GM19023 (cell line): Measurements from ENCODE around the gene ADRM1.
A peak's percentile ranks its signal among the peaks of the same experiment; 100 is the strongest.

Source experiments
- ATAC-seq: cut with Tn5 transposase; IDR thresholded peaks from one replicate; pipeline ENCODE4 v1.9.1; 2021; ENCODE audit warnings: mild to moderate bottlenecking, moderate library complexity; ENCODE audit not compliant: unreplicated experiment

The ADRM1 gene, protein sequence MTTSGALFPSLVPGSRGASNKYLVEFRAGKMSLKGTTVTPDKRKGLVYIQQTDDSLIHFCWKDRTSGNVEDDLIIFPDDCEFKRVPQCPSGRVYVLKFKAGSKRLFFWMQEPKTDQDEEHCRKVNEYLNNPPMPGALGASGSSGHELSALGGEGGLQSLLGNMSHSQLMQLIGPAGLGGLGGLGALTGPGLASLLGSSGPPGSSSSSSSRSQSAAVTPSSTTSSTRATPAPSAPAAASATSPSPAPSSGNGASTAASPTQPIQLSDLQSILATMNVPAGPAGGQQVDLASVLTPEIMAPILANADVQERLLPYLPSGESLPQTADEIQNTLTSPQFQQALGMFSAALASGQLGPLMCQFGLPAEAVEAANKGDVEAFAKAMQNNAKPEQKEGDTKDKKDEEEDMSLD

DNA sequence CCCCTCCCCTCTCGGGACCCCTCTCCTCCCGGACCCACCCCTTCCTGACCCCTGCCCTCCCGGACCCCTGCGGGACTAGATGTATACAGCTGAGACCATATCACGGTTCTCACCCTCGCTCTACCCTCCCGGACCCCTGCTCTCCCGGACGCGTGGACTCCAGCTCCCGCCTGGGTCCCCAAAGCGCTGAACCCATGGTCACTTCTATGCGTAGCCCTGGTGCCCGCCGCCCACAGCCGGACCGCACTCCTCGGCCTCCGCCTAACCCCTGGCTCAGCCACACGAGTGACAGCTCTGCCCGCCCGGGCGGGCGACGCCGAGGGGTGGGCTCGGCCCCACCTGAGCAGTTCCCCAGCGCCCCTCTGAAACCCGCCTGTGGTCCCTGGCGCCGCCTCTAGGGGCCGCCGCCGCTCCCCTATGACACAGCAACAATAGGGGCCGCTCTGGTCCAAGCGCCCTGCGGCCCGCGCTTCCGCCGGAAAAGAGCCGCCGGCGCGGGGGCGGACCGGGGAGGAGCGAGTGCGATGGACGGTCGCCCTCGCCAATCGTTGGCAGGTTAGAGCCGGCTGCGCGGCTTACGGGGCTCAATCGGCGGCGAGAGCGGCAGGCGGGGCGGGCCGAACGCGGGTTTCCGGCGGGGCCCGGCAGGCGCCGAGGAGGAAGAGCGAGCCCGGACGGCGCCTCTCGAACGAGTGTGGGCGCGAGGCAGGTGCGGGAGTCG lies at the start of gene ADRM1:
Gene ADRM1, plus strand, starts transcription at position 657 of the 721 bp plus-strand sequence. CDS start 572 bp downstream, outside the sequence.
- peak; percentile 84 for ATAC-seq

DNA sequence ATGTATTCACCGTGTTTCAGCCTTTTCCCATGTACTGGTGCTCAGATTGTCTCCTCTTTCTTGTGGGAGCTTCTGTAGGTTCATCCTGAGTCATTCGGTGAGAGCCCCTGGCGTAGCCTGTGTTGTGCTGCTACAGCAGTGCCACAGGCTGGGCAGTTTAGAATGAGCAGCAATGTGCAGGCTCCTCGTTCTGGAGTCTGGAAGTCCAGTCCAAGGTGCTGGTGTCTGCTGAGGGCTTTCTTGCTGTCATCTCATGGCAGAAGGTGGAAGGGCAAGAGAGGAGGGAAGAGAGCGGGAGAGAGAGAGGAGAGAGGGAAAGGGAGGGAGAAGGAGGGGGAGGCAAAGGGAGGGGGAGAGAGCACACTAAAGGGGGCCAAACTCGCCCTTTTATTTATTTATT lies 49.4 kb upstream of the ADRM1 start:
- no peak for ATAC-seq

DNA sequence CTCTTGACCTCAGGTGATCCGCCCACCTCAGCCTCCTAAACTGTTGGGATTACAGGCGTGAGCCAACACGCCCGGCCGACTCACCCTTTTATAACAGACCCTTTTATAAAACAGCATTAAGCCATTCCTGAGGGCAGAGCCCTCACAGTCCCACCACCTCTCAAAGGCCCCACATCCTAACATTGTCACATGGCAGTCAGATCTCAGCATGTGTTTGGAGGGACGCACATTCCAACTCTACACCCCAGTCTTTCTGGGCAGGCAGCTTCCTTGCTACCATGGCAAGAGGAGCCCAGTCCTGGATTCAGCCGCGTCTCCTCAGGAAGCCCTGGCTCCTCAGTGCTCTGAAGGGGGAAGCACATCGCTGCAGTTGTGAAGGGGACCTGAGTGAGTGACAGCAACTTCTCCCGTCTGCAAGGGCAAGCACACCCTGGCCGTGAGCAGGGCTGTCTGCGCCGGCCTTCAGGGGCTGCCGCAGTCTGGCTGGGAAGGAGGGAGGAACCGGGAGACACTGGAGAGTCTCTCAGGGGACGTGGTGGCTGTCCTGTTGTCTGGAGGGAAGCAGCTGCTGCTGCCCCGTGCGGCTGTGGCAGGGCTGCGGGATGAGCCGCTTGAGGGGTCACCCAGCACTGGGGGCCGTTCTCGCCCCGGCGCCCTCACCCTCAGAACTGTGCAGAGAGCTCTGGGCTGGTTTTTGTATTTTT lies 48.6 kb upstream of the ADRM1 start:
- no peak for ATAC-seq

GRCh38 chr20:62255976-62256375 lies 46.8 kb upstream of the ADRM1 start:
- ATAC-seq = no peak

DNA sequence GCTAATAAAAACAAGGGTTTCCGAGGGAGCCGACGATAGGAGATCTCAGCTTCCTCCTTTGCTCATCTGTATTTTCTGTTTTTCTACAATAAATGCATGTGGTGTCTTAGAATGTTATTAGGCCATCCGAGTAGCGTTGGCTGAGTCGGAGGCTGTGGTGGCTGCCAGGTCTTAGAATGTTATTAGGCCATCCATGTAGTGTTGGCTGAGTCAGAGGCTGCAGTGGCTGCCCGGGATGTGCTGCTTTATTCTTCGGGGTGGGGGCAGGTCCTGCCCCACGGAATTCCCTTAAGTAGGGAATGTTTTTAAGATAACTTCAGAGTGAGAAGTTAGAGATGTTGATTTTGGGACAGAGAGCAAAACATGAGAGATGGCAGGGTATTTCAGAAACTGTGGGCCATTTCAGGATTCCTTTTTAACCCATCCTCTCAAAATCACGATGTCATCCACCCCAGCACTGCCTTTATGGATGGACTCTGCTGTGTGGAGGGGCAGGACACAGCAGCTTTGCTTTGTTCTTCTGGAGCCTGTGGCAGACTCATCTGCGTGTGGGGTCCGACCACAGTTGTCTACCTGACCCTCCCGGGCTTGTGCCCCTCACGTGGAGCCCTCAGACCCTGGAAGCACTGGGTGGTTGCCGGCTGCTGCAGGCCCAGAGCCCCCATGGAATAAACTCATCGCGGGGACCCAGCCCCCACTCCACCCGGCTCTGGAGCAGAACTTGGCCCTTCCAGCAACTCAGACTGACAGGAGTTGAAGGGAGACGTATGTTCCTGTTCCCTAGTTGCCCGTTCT lies 44.1 kb upstream of the ADRM1 start:
- ATAC-seq = no peak

DNA sequence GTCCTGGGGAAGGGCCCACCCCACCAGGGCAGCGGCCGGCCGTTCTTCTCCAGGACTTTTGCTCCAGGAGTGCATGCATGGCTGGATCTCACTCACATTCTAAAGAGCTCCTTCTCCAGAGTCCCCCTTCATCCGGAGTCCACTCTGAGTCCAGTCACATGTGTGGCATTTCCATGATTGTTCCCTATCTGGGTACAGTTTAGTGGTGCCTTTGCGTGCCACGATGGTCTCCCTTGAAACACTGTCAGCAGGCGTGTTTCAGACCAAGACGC lies 43.6 kb upstream of the ADRM1 start:
- no peak for ATAC-seq

- ATAC-seq = no peak
Observed at GRCh38 chr20:62262064-62262463, 40.7 kb upstream of the ADRM1 start.

GRCh38 chr20:62263396-62263795 lies 39.4 kb upstream of the ADRM1 start:
- ATAC-seq = no peak

DNA sequence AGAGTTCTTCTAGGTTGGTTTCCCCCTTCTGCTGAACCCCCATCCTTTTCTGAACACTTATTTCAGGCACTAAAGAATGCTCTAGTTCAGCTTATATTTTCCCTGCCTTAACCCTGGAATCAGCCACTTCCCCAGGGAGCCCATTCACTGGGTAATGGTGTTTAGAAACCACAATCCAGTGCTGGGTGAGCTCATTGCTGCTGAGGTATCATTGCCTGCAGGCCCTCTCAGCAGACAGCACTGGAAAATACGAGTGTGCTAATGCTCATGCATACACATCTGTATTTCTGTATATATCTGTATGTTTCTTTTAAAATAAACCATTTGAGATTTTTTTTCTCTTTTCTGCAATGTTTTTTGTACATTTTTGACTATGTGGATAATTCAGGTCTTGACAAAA lies 37.4 kb upstream of the ADRM1 start:
- no peak for ATAC-seq

GRCh38 chr20:62266340-62266739 lies 36.5 kb upstream of the ADRM1 start:
- ATAC-seq = no peak

DNA sequence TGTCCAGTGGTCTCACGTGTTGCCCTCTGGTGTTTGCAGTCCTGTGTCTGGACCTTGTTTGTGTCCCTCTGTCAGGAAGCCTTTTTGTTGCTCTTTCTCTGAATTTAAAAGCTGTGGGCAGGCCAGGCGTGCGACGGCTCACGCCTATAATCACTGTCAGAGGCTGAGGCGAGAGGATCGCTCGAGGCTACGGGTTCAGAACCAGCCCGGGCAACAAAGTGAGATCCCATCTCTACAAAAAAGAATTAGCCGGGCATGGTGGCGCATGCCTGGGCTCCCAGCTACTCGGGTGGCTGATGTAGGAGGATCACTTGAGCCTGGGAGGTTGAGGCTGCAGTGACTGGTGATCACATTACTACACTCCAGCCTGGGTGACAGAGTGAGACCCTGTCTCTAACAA lies 35.9 kb upstream of the ADRM1 start:
- ATAC-seq = no peak

DNA sequence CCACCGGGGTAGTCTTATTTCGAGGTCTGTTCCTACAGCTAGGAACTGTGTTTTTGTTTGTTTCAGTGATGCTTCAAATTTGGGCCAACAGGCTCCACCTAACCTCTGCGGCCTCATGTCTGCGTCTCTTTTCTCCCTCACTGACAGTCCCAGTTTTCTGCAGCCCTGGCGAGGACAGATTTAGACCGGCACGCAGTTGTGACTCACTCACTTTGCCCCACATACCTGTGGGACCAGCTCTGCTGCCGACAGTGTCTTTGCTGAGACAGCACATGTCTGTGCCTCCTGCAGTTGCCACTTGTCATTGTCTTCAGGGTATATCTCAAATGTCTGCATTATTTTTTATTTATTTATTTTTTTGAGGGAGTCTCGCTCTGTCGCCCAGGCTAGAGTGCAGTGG lies 35.3 kb upstream of the ADRM1 start:
- ATAC-seq = no peak

DNA sequence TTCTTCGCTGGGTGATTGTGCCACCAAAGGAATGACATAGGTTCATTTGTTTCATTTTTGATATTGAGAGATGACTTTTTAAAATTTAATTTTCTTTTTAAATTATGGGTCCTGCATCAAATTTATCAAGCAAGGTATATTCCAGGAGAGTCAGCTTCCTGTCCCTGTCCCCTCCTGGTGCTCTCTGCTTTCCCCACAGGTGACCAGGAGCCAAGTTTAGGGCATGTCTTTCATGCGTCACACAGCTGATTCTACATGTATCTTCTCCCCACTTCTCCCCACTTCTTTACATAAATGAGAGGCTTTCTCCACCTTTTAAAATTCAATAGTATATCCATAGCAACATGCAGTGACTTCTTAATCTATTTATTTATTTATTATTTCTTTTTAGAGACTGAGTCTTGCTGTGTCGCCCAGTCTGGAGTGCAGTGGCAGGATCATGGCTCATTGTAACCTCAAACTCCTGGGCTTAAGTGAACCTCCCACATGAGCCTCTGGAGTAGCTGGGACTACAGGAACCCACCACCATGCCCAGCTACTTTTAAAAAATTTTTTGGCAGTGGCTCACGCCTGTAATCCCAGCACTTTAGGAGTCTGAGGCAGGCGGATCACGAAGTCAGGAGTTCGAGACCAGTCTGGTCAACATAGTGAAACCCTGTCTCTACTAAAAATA lies 34.4 kb upstream of the ADRM1 start:
- ATAC-seq = no peak

- ATAC-seq = no peak
Observed at GRCh38 chr20:62269378-62269777, 33.4 kb upstream of the ADRM1 start.

DNA sequence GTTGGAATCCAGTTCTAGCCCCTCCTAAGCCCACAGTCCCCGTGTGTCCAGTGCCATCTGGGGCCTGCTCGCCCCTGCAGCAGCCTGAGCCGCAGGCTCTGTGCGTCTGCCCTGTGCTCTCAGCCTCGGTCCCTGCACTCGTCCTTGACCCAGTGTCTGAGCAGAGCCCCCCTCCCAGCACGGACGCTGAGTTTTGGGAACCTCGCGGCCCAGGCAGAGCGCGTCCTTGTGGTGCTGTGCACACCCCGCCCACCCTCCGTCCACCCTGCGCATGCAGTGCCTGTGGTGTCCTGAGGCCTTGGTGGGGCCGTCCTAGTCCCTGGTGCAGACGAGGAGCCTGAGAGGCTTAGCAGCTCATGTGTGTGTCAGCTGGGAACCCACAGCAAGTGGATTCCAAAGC lies 32.9 kb upstream of the ADRM1 start:
- no peak for ATAC-seq

GRCh38 chr20:62272200-62272599 lies 30.6 kb upstream of the ADRM1 start:
- ATAC-seq = no peak

- ATAC-seq = no peak
Observed at GRCh38 chr20:62273416-62273815, 29.4 kb upstream of the ADRM1 start.

GRCh38 chr20:62274332-62274950 lies 28.4 kb upstream of the ADRM1 start:
- no peak for ATAC-seq

- ATAC-seq = no peak
Observed at GRCh38 chr20:62275219-62275618, 27.6 kb upstream of the ADRM1 start.

DNA sequence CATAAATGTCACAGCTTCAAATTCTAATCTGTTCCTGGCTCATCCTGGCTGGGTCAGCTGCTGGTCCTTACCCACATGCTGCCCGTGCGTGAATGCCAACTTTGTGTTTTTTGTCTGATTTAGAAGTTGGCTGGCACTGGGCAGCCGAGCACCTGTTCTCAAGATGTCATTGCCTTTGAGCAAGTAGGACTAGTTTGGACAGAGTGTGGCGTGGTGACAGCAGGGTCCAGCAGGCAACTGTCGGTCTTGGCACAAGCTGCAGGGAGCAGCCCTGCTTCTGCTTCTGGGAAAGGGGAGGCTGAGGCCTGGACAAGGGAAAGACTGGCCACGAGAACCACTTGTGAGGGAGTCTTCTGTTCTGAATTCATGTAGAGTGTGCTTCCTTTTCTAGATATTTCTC lies 26.4 kb upstream of the ADRM1 start:
- ATAC-seq = no peak
